ENCODE measurements around the gene RRAGC.

GRCh38 chr1:38804062-38804886, 55.3 kb downstream of the RRAGC start:
- TF ChIP-seq ZC3H11A (IDR thresholded peaks at IDR 0.05), result no peak
- TF ChIP-seq, protein P1, sequence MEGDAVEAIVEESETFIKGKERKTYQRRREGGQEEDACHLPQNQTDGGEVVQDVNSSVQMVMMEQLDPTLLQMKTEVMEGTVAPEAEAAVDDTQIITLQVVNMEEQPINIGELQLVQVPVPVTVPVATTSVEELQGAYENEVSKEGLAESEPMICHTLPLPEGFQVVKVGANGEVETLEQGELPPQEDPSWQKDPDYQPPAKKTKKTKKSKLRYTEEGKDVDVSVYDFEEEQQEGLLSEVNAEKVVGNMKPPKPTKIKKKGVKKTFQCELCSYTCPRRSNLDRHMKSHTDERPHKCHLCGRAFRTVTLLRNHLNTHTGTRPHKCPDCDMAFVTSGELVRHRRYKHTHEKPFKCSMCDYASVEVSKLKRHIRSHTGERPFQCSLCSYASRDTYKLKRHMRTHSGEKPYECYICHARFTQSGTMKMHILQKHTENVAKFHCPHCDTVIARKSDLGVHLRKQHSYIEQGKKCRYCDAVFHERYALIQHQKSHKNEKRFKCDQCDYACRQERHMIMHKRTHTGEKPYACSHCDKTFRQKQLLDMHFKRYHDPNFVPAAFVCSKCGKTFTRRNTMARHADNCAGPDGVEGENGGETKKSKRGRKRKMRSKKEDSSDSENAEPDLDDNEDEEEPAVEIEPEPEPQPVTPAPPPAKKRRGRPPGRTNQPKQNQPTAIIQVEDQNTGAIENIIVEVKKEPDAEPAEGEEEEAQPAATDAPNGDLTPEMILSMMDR (IDR thresholded peaks at IDR 0.05), result no peak
- no peak for TF ChIP-seq MAFK (IDR thresholded peaks at IDR 0.05; ENCODE audit: partially characterized antibody)
- no peak for TF ChIP-seq RNF2 (IDR thresholded peaks at IDR 0.05; ENCODE audit: borderline replicate concordance, low read depth)
- TF ChIP-seq HDAC2 (IDR thresholded peaks at IDR 0.05), result no peak
- TF ChIP-seq POLR2A (IDR thresholded peaks at IDR 0.05; ENCODE audit: low read length), result no peak
- no peak for TF ChIP-seq RAD21 (conservative IDR thresholded peaks at IDR 0.05 in 1 of 2, IDR thresholded peaks at IDR 0.05 in 1 of 2)
- no peak for TF ChIP-seq EP300 (IDR thresholded peaks at IDR 0.05)
- TF ChIP-seq, protein P2, sequence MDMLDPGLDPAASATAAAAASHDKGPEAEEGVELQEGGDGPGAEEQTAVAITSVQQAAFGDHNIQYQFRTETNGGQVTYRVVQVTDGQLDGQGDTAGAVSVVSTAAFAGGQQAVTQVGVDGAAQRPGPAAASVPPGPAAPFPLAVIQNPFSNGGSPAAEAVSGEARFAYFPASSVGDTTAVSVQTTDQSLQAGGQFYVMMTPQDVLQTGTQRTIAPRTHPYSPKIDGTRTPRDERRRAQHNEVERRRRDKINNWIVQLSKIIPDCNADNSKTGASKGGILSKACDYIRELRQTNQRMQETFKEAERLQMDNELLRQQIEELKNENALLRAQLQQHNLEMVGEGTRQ (IDR thresholded peaks at IDR 0.05), result no peak
- no peak for TF ChIP-seq MAX (IDR thresholded peaks at IDR 0.05)
- TF ChIP-seq NFE2L2 (conservative IDR thresholded peaks at IDR 0.05; ENCODE audit: low read length), result no peak
- TF ChIP-seq RARB (CRISPR knock-in tag; IDR thresholded peaks at IDR 0.05), result no peak
- TF ChIP-seq MYC (IDR thresholded peaks at IDR 0.05; ENCODE audit: borderline replicate concordance, low read length), result no peak
- TF ChIP-seq PBX3 (IDR thresholded peaks at IDR 0.05), result no peak

All from A549 (cell line).